HG03378 (cell line): ENCODE data around the gene RNF157.
"Not testable (repeated sequence)": the region's sequence is repeated elsewhere in the genome, so short reads cannot be mapped to it uniquely, and the experiment has no call there.

Experiments
- ATAC-seq: cut with Tn5 transposase; IDR thresholded peaks from one replicate; pipeline ENCODE4 v1.9.1; 2021; ENCODE audit warnings: mild to moderate bottlenecking, moderate library complexity; ENCODE audit not compliant: unreplicated experiment

The RNF157 gene

DNA sequence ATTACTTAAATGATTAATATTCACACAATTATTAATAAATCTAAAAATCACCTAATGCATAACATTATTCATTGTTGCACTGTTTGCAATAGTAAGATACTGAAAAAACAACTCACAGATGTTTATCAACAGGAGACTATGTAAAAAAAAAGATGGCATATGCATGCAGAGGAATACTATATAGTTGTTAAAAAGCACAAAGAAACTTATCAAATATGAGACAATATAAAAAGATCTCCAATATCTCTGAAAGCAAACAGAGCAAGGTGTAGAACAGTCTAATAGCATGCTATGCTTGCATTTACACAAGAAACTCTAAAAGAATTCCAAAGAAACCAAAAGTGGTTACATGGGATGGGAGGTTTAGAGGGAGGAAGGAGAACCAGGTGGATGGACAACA, 3.7 kb downstream of the RNF157 start:
- no peak for ATAC-seq

DNA sequence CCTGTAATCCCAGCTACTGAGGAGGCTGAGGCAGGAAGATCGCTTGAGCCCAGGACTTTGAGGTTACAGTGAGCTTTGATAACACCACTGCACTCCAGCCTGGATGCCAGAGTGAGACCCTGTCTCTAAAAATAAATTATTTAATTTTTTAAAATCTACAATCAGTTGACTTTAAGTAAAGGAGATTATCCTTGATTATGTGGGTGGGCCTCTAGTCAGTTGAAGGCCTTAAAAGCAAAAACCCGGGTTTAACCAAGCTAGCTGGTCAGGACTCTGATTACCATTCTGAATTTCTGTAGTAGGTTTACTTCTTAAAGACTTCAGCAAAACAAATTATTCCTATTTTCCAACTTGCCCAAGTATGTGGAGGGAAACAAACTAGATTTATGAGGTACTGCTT, 4.4 kb downstream of the RNF157 start:
- no peak for ATAC-seq

DNA sequence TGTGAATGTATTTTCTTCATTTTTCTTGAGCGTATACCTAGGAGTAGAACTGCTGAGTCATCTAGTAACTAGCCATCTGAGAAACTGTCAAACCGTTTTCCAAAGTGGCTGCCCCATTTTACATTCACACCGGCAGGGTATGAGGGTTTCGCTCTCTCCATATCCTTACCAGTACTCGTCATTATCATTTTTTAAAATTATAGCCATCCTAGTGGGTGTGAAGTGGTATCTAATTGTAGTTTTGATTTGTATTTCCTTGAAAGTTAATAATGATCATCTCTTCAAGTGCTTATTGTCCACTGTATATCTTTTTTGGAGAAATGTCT, 6.0 kb downstream of the RNF157 start:
- no peak for ATAC-seq

DNA sequence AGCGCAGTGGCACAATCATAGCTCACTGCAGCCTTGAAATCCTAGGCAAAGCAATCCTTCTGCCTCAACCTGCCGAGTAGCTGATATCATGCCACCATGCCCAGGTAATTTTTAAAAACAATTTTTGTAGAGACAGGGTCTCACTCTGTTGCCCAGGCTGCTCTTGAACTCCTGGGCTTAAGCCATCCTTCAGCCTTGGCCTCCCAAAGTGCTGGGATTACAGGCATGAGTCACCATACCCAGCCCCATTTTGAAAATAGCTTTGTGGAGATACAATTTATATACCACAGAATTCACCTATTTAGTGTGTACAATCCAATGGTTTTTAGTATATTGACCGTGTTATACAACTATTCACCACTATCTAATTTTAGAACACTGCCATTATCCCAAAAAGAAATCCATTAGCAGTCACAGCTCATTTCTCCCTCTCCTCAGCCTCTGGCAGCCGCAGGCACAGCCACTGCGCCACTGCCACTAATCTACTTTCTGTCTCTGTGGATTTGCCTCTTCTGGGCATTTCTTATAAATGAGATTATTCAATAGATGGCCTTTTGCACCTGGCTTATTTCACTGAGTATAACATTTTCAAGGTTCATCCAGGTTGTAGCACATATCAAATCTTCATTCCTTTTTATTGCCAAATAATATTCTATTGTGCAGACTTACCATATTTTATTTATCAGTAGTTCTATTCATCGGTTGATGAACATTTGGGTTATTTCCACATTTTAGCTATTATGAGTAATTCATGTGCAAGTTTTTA, 6.5 kb downstream of the RNF157 start:
- ATAC-seq = no peak

DNA sequence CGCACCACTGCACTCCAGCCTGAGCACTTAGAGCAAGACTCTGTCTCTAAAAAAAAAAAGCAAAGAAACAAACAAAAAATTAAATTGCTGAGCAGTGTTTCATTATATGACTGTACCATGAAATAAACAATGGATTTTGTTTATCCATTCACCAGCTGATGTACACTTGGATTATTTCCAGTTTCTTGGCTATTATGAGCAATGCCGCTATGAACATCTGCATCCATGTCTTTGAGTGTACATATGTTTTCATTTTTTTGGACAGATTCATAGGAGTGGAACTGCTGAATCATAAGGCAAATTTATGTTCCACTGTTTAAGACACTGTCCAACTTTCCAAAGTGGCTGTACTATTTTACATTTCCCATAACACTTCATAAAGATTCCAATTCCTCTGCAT, 8.0 kb downstream of the RNF157 start:
- ATAC-seq = no peak

DNA sequence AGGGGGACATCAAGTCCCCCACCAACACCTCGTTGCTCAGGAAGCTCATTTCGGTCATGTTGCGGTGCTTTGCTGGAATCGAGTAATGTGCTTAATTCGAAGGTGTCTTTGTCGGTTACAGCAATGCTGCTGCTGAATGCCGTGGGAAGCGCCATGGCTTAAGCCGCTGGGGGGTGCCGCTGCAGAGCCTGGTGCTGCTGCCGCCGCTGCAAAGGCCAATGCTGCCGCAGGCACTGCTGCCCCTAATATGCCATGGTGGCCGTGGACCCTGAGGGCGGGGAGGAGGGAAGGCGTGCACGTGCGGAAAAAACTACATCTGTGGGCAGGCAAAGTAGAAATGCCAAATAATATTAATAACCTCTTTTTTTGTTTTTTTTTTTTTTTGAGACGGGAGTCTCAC, 13.5 kb downstream of the RNF157 start:
- ATAC-seq = not testable (repeated sequence)

DNA sequence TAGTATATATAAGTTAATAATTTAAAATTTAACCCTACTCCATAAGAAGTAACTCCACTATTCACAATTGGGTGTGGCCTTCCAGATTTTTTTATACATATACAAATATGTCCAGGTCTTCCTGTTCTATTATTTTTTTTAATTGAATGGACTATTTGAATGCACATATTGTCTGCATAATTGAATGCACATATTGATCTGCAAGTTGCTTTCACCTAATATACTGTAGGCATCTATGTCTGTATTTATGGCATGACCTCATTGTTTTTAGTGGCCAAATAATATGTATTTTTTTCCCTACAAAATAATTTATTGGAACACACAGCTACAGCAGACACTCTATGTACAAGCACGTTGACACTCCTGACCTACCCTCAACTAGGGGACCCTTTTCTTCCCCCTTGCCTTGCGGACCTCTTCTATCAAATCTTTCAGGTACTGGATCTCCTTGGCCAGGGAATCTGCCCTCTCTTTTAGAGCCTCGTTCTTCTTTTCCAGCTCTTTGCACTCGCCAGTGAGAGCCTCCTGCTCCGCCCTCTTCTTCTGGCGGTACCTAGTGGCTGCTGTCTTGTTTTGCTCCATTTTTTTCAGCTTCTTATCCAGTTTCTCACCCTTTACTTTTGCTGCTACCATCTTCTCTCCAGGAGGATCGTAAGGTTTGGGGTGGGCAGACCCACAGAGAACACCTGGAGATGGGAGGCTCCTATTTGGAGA, 14.8 kb downstream of the RNF157 start:
- ATAC-seq = not testable (repeated sequence)

DNA sequence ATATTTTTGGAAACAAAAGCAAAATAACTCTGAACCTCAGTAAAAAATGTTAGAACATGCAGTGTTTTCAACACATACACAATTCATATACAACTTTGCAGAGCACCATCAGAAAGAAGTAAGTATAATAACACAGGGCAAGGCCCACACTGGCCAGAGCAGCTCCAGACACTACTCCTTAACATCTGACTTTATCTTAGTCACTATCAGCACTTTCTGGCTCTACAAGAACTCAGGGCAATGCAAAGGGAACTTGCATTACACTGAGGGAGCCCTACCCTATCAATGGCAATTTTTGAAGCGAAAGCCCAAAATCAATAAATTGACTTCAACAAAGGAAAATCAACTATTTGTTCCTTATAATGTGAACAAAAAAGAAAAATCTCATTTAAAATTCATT, 16.5 kb downstream of the RNF157 start:
- ATAC-seq = no peak

DNA sequence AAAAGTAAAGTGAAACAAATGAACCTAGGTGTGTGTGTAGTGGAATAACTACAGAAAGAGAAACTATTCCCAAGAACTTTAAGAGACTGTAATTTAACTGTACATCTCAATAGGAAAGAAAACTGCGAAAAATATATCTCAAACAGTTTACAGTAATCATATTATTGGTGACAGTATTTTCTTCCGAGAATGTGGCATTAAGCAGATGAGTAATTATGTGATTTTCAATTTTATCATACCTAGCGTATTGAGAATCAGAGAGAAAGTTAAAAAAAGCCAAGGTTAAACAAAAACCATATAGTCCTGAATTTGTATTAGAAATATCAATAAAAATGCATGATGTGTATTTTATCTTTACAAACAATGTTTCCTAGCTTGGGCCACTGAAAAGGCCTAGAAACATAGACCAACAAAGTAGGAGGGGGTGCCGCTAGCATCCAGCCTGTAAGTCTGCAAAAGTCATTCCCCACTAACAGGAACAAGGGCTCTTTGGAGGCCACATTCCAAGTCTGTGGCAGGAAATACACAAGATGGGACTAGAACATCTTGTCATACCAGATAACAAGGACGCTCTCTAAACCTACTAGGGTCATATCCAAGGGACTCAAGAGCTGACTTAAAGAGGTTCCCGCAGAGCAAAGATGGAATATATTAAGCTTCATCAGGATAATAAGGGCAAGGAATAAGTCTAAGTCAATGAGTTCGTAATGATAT, 20.5 kb downstream of the RNF157 start:
- ATAC-seq = no peak

DNA sequence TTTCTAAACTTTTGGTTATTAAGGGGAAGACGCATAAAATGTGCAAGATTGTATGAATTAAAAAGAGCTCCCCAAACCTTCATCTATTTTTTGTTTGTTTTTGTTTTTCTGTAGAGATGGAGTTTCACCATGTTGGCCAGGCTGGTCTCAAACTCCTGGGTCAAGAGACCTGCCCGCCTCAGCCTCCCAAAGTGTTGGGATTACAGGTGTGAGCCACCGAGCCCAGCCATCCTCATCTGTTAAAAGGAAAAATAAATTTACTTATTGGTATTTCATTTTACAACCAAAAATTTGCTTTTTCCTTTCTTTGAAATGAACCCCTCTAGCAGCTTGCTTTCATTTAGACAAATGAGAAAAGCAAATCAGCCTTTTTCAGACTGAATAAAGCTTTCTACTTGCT, 23.2 kb downstream of the RNF157 start:
- ATAC-seq = no peak

DNA sequence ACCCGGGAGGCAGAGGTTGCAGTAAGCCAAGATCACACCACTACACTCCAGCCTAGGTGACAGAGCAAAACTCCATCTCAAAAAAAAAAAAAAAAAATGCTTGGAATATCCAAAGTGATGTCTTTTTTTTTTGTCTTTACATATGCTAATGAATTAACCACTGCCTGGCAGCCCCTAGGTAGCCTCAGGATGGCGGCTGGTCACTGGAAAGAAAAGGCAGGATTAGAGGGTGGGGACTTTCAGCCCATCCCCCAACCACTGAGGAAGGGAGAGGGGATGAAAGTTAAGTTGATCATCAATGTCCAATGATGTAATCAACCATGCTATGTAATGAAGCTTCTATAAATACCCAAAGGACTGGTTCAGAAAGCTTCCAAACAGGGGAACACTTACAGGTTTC, 26.8 kb downstream of the RNF157 start:
- ATAC-seq = no peak

DNA sequence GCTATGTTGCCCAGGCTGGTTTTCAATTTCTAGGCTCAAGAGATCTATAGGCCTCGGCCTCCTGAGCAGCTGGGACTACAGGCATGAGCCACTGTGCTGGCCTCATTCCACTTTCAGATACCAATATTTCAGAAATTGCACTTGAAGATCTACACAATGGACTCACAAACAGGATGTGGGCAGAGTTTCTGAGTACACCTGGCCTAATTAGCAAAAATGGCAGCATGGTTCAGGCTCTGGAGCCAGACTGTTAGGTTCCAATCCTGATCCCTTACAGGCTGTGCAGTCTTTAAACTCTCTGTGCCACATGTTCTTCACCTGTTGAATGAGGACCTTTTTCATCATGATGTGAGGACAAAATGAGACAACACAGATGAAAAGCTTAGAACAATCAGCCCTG, 32.2 kb downstream of the RNF157 start:
- no peak for ATAC-seq

DNA sequence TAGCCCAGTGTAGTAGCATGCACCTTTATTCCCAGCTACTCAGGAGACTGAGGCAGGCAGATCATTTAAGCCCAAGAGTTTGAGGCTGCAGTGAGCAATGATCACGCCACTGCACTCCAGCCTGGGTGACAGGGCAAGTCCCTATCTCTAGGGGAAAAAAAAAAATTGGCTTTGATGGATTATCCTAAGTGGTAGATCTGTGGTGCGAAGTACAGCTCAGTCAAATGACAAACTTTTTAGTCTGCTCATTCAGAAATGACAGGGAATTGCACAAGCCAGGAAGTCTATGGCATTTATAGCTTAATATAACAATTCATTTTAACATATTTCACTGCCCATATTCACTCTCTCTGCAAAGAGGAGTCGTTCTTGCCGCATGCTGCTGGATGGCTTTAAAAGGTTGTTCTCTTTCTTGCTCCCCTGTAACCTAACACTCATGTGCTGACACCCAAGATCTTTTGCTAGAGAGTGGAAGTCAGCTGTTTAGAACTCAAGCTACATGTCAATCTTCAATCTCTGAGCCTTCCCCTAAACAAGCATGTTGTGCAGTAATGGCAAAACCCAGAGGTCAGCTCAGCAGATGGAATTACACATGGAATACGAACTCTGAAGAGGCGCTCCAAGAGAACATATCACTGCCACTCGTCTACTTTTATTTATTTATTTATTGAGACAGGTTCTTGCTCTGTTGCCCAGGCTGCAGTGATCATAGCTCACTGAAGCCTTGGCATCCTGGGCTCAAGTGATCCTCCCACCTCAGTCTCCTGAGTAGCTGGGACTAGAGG, 32.8 kb downstream of the RNF157 start:
- ATAC-seq = no peak

DNA sequence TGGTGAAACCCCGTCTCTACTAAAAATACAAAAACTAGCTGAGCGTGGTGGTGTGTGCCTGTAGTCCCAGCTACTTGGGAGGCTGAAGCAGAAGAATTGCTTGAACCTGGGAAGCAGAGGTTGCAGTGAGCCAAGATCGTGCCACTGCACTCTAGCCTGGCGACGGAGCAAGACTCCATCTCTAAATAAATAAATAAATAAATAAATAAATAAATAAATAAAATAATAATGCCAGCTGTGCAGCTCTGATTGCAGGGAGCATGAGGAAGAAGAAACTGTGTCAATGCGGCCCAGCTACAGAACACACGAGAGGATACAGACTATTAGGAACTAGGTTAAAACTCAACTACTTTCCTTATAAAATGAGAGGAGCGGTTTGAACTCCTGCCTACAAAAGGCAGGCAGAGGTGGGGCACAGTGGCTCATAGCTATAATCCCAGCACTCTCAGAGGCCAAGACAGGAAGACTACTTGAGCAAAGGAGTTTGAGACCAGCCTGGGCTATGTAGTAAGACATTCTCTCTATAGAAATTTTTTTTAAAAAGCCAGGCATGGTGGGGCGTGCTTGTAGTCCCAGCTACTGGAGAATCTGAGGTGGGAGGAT, 34.6 kb downstream of the RNF157 start:
- not testable (repeated sequence) for ATAC-seq

DNA sequence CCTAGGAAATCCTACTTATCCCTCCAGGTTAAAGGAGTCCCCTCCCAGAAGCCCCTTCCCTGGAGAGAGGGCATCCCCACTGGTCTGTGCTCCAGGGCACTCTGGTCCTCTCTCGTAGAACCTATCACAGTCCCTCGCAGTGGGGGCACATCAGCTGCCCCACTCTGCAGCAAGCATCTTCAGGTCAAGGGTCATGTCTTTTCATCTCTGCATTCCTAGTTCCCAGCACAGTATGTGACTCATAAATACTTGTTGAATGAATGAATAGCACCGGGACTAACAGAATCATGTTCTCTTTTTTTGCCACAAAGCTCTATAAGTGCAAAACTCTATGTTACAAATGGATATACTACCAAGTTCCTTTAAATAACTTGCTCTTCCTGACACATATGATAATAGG, 36.0 kb downstream of the RNF157 start:
- no peak for ATAC-seq

DNA sequence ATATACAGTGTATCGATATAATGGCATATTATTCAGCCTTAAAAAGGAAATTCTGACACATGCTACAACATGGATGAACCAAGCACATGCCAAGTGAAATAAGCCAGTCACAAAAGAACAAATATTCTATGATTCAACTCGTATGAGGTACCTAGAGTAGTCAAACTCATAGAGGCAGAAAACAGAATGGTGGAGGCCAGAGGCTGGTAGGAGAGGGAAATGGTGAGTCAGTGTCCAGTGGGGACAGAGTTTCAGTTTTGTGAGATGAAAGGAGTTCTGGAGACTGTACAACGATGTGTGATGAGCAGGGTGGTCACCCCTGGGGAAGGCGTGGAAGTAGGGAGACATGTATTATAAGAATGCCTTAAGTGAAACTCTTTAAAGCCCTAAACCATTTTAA, 39.9 kb downstream of the RNF157 start:
- no peak for ATAC-seq

DNA sequence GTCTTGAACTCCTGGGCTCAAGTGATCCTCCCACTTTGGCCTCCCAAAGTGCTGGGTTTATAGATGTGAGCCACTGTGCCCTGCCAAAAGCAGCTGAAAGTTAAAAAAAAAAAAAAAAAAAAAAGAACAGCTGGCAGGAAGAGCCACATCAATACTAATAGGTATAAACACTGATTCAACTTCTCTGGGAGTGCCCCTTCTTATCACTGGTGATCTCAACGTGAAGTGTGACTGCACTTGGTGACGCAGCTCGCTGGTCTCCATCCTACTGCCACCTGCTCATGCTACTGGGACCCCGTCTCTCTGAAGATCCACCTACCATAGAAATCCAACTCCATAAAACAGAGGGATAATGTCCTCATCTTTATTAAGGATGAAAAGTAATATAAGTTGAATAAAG, 40.8 kb downstream of the RNF157 start:
- no peak for ATAC-seq

DNA sequence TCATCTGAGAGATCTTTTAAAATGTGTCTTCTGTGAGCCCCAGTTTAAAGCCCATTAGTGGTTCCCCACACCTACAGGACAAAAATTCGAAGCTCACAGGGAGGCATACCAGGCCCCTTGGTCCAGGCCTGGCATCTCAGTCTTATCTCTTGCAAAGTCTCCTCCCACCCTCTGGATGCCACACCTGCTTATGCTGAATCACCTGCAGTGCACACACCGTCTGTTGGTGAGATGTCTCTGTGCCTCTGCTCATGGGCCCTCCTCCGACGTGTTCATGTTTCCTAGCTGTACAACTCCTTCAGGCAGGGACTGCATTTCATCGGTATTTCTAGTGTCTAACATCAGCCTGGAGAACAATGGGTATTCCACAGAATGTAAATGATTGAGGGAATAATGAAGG, 41.6 kb downstream of the RNF157 start:
- no peak for ATAC-seq

DNA sequence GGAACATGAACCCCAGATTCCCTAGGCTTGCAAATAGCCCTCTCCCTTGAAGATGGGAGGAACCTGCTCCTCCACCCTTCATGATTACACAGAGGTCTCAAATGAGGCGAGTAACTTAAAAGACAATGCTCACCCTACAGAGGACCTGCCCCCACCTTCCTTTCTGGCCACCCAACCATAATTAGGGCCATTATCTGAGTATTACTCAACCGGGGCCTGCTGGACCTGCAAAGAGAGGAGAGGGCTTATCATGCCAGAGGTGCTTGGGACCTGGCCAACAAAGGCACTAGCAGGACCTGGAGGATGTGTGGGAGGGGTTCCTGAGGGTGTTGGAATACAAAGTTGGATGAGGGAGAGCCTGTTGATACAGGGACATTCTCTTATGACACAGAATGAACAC, 42.4 kb downstream of the RNF157 start:
- no peak for ATAC-seq

DNA sequence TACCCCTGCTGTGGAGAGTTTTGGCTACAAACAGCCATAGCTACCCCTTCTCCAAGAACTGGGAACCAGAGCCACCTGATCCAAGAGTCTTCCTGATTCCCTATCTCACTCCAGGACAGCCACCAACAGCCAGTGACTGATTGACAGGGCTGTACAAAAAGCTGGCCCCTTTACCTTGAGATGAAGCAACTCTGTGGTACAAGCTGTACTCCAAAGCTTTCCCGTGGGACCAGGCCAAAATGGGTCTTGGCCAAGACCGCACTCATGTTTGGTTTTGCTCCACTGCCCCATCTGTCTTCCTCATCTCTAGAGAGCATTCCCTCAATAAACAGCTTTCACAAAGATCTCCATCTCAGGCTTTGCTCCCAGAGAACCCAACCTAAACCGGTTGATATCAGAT, 43.6 kb downstream of the RNF157 start:
- ATAC-seq = no peak
